ENCODE data around the gene EPB42. TPM values are rescaled to one million over a fixed set of nuclear protein-coding genes. Genes with fewer than 3 reads are reported as not detected.

The EPB42 gene
- polyA plus RNA-seq, 1 of the 3 experiments (the other 2 are of a cell fraction) = not detected

DNA sequence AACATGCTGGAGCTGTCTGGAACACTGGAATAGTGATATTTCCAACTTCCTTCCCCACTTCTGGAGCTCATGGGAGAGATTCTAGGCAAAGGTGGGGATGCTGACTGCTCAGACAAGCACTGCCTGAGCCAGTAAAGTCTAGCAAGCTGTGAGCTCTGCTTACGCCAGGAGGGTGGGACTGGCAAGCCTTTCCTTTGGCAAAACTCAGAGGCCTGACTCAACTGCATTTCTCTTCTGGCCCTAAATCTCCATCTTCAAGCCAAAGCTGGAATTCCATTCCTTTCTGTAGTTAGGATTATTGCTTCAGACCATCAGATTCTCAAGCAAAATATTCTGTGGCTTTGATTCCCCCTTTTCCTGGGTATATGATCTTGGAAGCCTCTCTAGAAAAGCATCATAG is 20.3 kb upstream of the EPB42 start (continued):
- TF ChIP-seq GABPA (IDR thresholded peaks at IDR 0.05; ENCODE audit: low read depth) = no peak

DNA sequence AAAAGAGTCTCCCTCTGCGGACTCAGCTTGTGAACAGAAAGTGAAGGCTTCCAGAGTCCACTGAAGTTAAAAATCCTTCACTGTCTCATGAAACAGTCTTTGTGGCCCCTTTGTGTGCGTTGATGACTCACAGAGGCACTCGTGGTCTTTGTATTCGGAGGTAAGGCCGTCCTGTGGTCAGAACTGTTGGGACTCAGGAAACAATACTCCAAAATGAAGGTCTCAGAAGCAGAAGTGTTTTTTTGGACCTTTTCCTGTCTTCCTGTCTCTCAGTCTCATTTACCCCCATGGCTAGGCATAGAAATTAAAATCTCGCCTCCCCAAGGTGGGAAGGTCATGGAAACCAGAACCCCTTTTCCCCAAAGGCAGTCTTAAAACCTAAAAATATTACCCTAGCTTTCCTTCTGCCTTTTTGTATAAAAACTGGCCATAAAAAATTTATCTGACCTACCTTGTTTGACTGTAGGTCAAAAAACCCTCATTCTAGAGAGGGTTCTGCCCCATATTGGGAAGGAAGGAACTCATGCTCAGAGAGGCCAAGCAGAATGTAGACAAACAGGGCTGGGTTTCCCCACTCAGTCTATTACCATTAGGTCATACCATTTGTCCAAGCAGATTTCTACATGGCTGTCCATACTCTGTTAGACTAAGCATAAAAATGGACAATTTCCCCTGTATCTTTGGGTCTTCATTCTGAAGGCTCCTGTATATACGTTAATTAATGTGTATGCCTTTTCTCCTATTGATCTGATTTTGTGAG is 19.1 kb upstream of the EPB42 start:
- H3K4me3 ChIP-seq (ENCODE audit: low read depth in 2 of 2, low read length in 1 of 2) = no peak overlapping the region
- ChIA-PET POLR2A (no interaction called here), CTCF (interaction anchor here (0.7 to 4.5 kb wide), 4 partner anchors 14 to 35 kb away, joined by 3 to 16 read pairs (median 4); no protein-coding TSS in a partner anchor)
- H3F3A ChIP-seq (replicated peaks; ENCODE audit: insufficient read depth) = no peaks in the 10 kb centered on the region
- H3K27me3 ChIP-seq (ENCODE audit: insufficient read depth) = peaks cover 5% of the 10 kb centered on the region; the same call in 1 of the 2 replicates
- no peak overlapping the region for H3K9ac ChIP-seq
- TF ChIP-seq, protein P1, sequence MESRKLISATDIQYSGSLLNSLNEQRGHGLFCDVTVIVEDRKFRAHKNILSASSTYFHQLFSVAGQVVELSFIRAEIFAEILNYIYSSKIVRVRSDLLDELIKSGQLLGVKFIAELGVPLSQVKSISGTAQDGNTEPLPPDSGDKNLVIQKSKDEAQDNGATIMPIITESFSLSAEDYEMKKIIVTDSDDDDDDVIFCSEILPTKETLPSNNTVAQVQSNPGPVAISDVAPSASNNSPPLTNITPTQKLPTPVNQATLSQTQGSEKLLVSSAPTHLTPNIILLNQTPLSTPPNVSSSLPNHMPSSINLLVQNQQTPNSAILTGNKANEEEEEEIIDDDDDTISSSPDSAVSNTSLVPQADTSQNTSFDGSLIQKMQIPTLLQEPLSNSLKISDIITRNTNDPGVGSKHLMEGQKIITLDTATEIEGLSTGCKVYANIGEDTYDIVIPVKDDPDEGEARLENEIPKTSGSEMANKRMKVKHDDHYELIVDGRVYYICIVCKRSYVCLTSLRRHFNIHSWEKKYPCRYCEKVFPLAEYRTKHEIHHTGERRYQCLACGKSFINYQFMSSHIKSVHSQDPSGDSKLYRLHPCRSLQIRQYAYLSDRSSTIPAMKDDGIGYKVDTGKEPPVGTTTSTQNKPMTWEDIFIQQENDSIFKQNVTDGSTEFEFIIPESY (IDR thresholded peaks at IDR 0.05; ENCODE audit: borderline replicate concordance, low read depth) = no peak
- no peak for TF ChIP-seq SMC3 (IDR thresholded peaks at IDR 0.05; ENCODE audit: low read depth, low read length)
- TF ChIP-seq MEF2A (IDR thresholded peaks at IDR 0.05; ENCODE audit: borderline replicate concordance, low read depth) = no peak
- H3K4me1 ChIP-seq (ENCODE audit: control insufficient read depth in 1 of 2, insufficient read depth in 2 of 2, low read depth in 1 of 2, low read length in 1 of 2) = peaks cover 0 to 10% of the 10 kb centered on the region in 2 experiments; a peak in 1 of 4 replicates
- 64% methylated on average over 7 of the region's 7 CpGs for WGBS (ENCODE audit: low lambda C conversion rate)
- no peaks in the 10 kb centered on the region for H4K20me1 ChIP-seq (ENCODE audit: insufficient read depth)
- H3K27ac ChIP-seq (ENCODE audit: low read depth in 2 of 2, low read length in 1 of 2) = no peak overlapping the region
- no peaks in the 10 kb centered on the region for H3K9me2 ChIP-seq
- H2AFZ ChIP-seq (ENCODE audit: low read depth) = no peak overlapping the region
- H3K9me3 ChIP-seq = no peaks in the 10 kb centered on the region
- H3K4me2 ChIP-seq = no peak overlapping the region
- H3K36me3 ChIP-seq (replicated peaks in 1 of 2; ENCODE audit: control insufficient read depth in 1 of 2, insufficient read depth in 2 of 2, low read length in 1 of 2) = no peaks in the 10 kb centered on the region
- DNase-seq = no peak
- no peaks in the 10 kb centered on the region for H3K79me2 ChIP-seq (ENCODE audit: insufficient read depth)

DNA sequence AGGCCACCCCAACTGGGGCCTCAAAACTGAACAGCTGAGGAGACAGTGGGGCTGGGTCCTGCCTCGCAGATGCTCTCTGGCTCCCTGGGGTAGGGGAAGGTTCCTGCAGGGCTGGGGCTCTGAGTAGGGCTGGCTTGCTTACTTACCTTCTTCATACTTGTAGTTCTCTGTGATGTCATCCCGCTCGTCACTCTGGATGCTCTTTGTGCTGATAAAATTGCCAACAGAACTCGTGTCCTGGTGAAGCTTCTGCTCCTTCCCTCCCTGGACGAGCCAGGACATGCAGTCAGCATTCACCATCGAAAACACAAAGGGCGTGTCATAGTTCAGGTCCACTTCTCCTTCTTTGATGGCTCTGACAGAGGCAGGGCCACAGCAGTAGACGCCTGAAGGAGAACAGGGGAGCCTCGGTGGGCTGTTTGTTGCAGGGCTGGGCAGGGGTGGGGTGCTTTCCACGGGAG is 17.9 kb upstream of the EPB42 start:
- no peak overlapping the region for H2AFZ ChIP-seq (ENCODE audit: low read depth)
- H4K20me1 ChIP-seq (ENCODE audit: insufficient read depth) = no peaks in the 10 kb centered on the region
- no peaks in the 10 kb centered on the region for H3K79me2 ChIP-seq (ENCODE audit: insufficient read depth)
- no peak overlapping the region for H3K4me3 ChIP-seq (ENCODE audit: low read depth in 2 of 2, low read length in 1 of 2)
- H3K4me1 ChIP-seq (ENCODE audit: control insufficient read depth in 1 of 2, insufficient read depth in 2 of 2, low read depth in 1 of 2, low read length in 1 of 2) = peaks cover 0 to 10% of the 10 kb centered on the region in 2 experiments; a peak in 1 of 4 replicates
- peaks cover 5% of the 10 kb centered on the region; the same call in 1 of the 2 replicates for H3K27me3 ChIP-seq (ENCODE audit: insufficient read depth)
- H3K9me3 ChIP-seq = no peaks in the 10 kb centered on the region
- ChIA-PET POLR2A (no interaction called here), CTCF (interaction anchor here (0.7 to 2.1 kb wide), 3 partner anchors 10 to 47 kb away, joined by 3 to 8 read pairs (median 5); no protein-coding TSS in a partner anchor)
- H3K27ac ChIP-seq (ENCODE audit: low read depth in 2 of 2, low read length in 1 of 2) = no peak overlapping the region
- TF ChIP-seq SIN3A (IDR thresholded peaks at IDR 0.05; ENCODE audit: borderline replicate concordance, low read depth, low read length) (no peak), FOSL2 (IDR thresholded peaks at IDR 0.05; ENCODE audit: borderline replicate concordance, low read depth) (no peak), YY1 (IDR thresholded peaks at IDR 0.05; ENCODE audit: low read depth) (no peak), MXI1 (IDR thresholded peaks at IDR 0.05; ENCODE audit: low read depth, low read length) (no peak), RXRA (IDR thresholded peaks at IDR 0.05; ENCODE audit: borderline replicate concordance, low read depth) (no peak), MEF2A (IDR thresholded peaks at IDR 0.05; ENCODE audit: borderline replicate concordance, low read depth) (no peak), JUND (IDR thresholded peaks at IDR 0.05) (no peak)
- TF ChIP-seq, protein P2, sequence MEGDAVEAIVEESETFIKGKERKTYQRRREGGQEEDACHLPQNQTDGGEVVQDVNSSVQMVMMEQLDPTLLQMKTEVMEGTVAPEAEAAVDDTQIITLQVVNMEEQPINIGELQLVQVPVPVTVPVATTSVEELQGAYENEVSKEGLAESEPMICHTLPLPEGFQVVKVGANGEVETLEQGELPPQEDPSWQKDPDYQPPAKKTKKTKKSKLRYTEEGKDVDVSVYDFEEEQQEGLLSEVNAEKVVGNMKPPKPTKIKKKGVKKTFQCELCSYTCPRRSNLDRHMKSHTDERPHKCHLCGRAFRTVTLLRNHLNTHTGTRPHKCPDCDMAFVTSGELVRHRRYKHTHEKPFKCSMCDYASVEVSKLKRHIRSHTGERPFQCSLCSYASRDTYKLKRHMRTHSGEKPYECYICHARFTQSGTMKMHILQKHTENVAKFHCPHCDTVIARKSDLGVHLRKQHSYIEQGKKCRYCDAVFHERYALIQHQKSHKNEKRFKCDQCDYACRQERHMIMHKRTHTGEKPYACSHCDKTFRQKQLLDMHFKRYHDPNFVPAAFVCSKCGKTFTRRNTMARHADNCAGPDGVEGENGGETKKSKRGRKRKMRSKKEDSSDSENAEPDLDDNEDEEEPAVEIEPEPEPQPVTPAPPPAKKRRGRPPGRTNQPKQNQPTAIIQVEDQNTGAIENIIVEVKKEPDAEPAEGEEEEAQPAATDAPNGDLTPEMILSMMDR (IDR thresholded peaks at IDR 0.05) = no peak
- TF ChIP-seq, protein P3, sequence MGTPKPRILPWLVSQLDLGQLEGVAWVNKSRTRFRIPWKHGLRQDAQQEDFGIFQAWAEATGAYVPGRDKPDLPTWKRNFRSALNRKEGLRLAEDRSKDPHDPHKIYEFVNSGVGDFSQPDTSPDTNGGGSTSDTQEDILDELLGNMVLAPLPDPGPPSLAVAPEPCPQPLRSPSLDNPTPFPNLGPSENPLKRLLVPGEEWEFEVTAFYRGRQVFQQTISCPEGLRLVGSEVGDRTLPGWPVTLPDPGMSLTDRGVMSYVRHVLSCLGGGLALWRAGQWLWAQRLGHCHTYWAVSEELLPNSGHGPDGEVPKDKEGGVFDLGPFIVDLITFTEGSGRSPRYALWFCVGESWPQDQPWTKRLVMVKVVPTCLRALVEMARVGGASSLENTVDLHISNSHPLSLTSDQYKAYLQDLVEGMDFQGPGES (IDR thresholded peaks at IDR 0.05; ENCODE audit: low read depth, low read length) = no peak
- no peaks in the 10 kb centered on the region for H3K9me2 ChIP-seq
- 58% methylated on average over 9 of the region's 10 CpGs for WGBS (ENCODE audit: low lambda C conversion rate)
- DNase-seq = no peak
- no peak overlapping the region for H3K4me2 ChIP-seq
- H3K9ac ChIP-seq = no peak overlapping the region
- no peaks in the 10 kb centered on the region for H3K36me3 ChIP-seq (replicated peaks in 1 of 2; ENCODE audit: control insufficient read depth in 1 of 2, insufficient read depth in 2 of 2, low read length in 1 of 2)
- H3F3A ChIP-seq (replicated peaks; ENCODE audit: insufficient read depth) = no peaks in the 10 kb centered on the region
